Islet of Langerhans (tissue), 1 donor: ENCODE measurements around the gene RAD9A.

Experiments
- FAIRE-seq: peaks from one replicate; lab custom pipeline; 2011; peaks lifted over from hg19 to GRCh38; lab: Jason Lieb, UNC

RAD9A gene

GRCh38 chr11:67441098-67441563 lies 49.3 kb downstream of the RAD9A start:
- FAIRE-seq: no peak

DNA sequence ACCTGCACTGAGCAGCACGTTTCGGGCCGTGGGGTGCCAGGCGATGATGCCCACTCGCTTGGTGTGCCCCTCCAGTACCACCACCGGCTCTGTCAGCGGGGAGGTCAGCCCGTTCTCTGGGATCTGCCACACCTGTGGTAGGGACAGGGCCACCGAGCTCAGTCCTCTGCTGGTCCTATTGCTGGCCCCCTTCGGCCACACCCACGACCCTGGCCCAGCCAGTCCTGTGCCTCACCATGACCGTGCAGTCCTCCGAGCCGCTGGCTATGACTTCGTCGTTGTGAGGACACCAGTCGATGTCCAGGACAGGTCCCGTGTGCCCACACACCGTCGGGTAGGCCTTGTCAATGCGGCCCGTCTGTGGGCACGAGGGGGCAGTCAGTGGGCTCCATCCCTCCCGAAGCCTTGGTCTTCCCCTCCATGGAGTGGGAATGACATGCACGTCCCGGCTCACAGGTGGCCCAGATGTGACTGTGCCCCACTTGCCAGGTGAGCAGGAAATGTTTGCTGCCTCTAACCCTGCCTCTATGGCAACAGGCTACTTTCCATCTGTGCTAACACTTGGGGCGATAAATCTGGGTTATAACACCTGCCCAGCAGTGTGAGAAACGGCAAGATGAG lies 50.1 kb downstream of the RAD9A start:
- no peak for FAIRE-seq

- no peak for FAIRE-seq
Observed at GRCh38 chr11:67442504-67443404, 51.0 kb downstream of the RAD9A start.

DNA sequence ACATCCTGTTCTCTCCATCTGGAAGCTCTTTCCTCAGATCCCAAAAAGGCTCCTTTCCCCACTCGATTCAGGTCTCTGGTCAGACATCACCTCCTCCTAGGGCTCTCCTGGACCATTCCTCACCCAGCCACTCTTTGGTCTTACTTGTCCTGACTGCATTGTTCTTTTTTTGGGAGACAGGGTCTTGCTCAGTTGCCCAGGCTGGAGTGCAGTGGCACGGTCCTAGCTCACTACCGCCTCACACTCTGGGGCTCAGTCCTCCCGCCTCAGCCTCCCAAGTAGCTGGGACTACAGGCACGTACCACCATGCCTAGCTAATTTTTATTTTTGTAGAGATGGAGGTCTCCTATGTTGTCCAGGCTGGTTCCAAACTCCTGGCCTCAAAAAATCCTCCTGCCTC lies 53.7 kb downstream of the RAD9A start:
- FAIRE-seq: no peak
